Measurements from ENCODE around the gene NPFFR2.
A peak's percentile ranks its signal among the peaks of the same experiment; 100 is the strongest.
"Not testable (repeated sequence)": the region's sequence is repeated elsewhere in the genome, so short reads cannot be mapped to it uniquely, and the experiment has no call there.

NPFFR2 gene

GRCh38 chr4:72111863-72112262 is 80.1 kb downstream of the NPFFR2 start:
- DNase-seq (ENCODE audit: low read depth), result no peak

- peak; percentile 1 for DNase-seq (ENCODE audit: low read depth)
Measured at GRCh38 chr4:72112514-72113156, 80.8 kb downstream of the NPFFR2 start.

- no peak for DNase-seq (ENCODE audit: low read depth)
Measured at GRCh38 chr4:72118017-72118416, 86.2 kb downstream of the NPFFR2 start.

- no peak for DNase-seq (ENCODE audit: low read depth)
Measured at GRCh38 chr4:72119946-72120345, 88.1 kb downstream of the NPFFR2 start.

- DNase-seq (ENCODE audit: low read depth), result no peak
Measured at GRCh38 chr4:72128741-72129140, 96.9 kb downstream of the NPFFR2 start.

- no peak for DNase-seq (ENCODE audit: low read depth)
Measured at GRCh38 chr4:72136429-72136828, 104.6 kb downstream of the NPFFR2 start.

GRCh38 chr4:72139997-72140396 is 108.2 kb downstream of the NPFFR2 start:
- DNase-seq (ENCODE audit: low read depth), result not testable (repeated sequence)

- no peak for DNase-seq (ENCODE audit: low read depth)
Measured at GRCh38 chr4:72144241-72144640, 112.4 kb downstream of the NPFFR2 start.

- DNase-seq (ENCODE audit: low read depth), result no peak
Measured at GRCh38 chr4:72152731-72153130, 120.9 kb downstream of the NPFFR2 start.

- not testable (repeated sequence) for DNase-seq (ENCODE audit: low read depth)
Measured at GRCh38 chr4:72153634-72154033, 121.8 kb downstream of the NPFFR2 start.

- DNase-seq (ENCODE audit: low read depth), result not testable (repeated sequence)
Measured at GRCh38 chr4:72169285-72169684, 137.5 kb downstream of the NPFFR2 start.

- DNase-seq (ENCODE audit: low read depth), result no peak
Measured at GRCh38 chr4:72169861-72170260, 138.1 kb downstream of the NPFFR2 start.

- DNase-seq (ENCODE audit: low read depth), result no peak
Measured at GRCh38 chr4:72171761-72172160, 140.0 kb downstream of the NPFFR2 start.

- no peak for DNase-seq (ENCODE audit: low read depth)
Measured at GRCh38 chr4:72179342-72179741, 147.5 kb downstream of the NPFFR2 start.

GRCh38 chr4:72186714-72187113 is 154.9 kb downstream of the NPFFR2 start:
- no peak for DNase-seq (ENCODE audit: low read depth)

GRCh38 chr4:72194046-72194445 is 162.2 kb downstream of the NPFFR2 start:
- no peak for DNase-seq (ENCODE audit: low read depth)

GRCh38 chr4:72194453-72194852 is 162.7 kb downstream of the NPFFR2 start:
- DNase-seq (ENCODE audit: low read depth), result no peak

Data from GM04503 (cell line).